Activated T-cell treated with anti-CD3 and anti-CD28 coated beads, Interleukin-2, amount 50 U/mL, for 72 hours (primary cell): ENCODE data around the gene RNLS. TPM values are rescaled to one million over a fixed set of nuclear protein-coding genes. Genes with fewer than 3 reads are reported as not detected.

Experiments
- ATAC-seq, 2 donors: fragments of 150-1000 bp; cut with Tn5 transposase; replicated peaks in 1 of 2; 2 replicates each; pipeline ENCODE4 v1.10.0; 2021; ENCODE audit warnings: moderate library complexity in 2 of 2, mild to moderate bottlenecking in 1 of 2
- DNase-seq, 2 donors: peaks; one replicate each; pipeline ENCODE4 v3.0.0; 2021 to 2022; ENCODE audit warnings: mixed read lengths in 1 of 2
- H3K27ac Mint-ChIP-seq: one replicate; pipeline ENCODE4 v1.8.0; 2022; ENCODE audit warnings: mild to moderate bottlenecking, moderate library complexity, mixed read lengths
- H3K27me3 Mint-ChIP-seq: one replicate; pipeline ENCODE4 v1.8.0; 2022; ENCODE audit warnings: low read depth, mixed read lengths
- H3K36me3 Mint-ChIP-seq, 2 donors: one replicate each; pipeline ENCODE4 v1.8.0; 2022; ENCODE audit warnings: mixed read lengths in 2 of 2, mild to moderate bottlenecking in 1 of 2; ENCODE audit not compliant: insufficient read depth in 2 of 2
- H3K4me1 Mint-ChIP-seq: one replicate; pipeline ENCODE4 v1.8.0; 2022; ENCODE audit warnings: low read depth, mixed read lengths
- H3K4me3 Mint-ChIP-seq, 2 donors: one replicate each; pipeline ENCODE4 v1.8.0; 2022; ENCODE audit warnings: mild to moderate bottlenecking in 2 of 2, mixed read lengths in 2 of 2, moderate library complexity in 2 of 2
- H3K9me3 Mint-ChIP-seq, 2 donors: one replicate each; pipeline ENCODE4 v1.8.0; 2022; ENCODE audit warnings: mixed read lengths in 2 of 2
- total RNA-seq, 2 donors: library from RNA; stranded (reverse); gene quantifications; one replicate each; pipeline ENCODE4 v1.2.3, GENCODE V29; 2022

RNLS gene
- total RNA-seq, 2 donors from 2014 or later = 2.6 to 6.2 TPM

DNA sequence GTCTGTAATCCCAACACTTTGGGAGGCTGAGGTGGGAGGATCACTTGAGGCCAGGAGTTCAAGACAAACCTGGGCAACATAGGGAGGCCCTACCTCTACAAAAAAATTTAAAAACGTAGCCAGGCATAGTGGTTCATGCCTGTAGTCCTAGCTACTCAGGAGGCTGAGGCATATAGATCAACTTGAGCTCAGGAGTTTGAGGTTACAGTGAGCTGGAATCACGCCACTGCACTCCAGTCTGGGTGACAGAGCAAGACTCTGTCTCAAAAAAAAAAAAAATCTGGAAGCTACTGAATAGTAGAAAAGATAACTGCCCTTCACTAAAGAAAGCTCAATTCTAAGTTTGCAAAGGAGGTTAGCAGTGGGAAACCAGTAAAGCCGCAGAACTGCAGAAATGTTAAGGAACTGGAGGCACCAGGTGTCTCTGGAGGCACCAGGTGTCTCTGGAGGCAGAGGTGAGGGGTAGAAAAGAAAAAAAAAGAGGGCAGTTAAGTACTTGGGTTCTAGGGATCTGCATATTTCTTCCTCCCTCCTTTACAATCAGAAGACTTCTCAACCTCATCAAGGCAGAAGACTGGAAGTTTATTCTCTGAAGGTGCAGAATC, 56.5 kb downstream of the RNLS start:
- DNase-seq (no peak), ATAC-seq (no peak)
- Mint-ChIP-seq H3K36me3 (no peaks in the 10 kb centered on the region), H3K4me1 (peaks cover 9% of the 10 kb centered on the region), H3K27ac (no peak overlapping the region), H3K9me3 (peaks cover 0 to under 1% of the 10 kb centered on the region in 2 donors), H3K27me3 (peaks cover under 1% of the 10 kb centered on the region), H3K4me3 (no peak overlapping the region)

DNA sequence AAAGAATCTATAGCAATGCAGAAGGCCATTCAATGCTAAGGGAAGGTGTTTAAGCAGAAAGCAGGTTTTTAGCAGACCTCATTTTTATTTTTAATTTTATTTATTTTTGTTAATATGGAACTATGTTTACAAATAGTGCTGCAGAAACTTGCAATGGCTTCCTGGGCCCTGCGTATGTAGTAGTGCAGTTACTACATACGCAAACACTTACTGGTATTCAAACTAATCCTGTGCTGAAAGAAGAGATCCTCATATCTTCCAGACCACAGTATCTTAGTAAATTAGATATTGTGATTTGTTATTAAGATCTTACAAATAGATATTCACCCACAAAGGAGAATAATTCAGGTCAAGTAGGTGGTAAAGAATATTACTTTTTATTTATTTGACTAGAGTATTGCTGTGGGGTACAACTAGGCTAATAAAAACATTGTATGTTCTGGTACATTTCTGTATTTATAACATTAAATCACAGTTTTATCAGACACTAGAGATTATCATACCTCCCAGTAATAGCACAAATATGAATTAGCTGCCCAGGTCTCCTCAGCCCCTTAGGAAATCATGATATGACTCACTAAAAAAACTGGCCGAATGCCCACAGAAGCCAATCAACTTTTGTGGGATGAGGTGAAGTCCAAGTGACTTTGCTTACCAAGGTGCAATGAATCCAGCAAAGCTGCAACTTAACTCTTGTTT, 57.6 kb downstream of the RNLS start:
- Mint-ChIP-seq H3K4me1 (peaks cover 9% of the 10 kb centered on the region), H3K36me3 (no peaks in the 10 kb centered on the region), H3K27ac (no peak overlapping the region), H3K9me3 (peaks cover 0 to 4% of the 10 kb centered on the region in 2 donors), H3K4me3 (no peak overlapping the region), H3K27me3 (peaks cover 10% of the 10 kb centered on the region)
- no peak for DNase-seq
- ATAC-seq = no peak

DNA sequence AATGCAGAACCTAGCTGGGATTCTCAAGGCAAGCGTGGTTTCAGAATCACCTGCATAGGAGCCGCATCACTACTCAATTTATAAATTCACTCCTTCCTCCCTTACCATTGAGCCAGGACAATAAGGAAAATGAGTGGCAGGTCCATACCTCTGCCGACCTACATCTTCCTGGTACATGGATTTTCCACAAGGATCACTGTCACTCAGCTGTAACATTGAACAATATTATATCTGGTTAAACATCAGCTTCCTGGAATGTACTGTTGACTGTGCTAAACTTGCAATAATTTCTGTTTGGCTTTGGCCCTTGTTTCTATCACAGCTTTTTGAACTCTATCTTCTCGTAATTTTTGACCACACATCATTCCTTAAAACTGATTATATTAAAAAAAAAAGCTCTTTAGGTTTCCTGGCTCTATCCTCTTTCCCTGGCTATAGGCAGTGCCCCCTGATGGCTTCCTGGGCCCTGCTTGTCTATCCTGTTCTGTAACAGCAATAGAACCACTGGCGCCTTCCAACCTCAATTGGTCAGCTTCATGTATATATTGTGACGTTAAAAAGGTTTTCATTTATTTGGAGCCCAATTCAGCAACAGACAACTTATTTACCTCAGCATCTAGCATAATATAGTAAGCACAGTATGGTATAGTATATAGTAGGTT, 59.2 kb downstream of the RNLS start:
- H3K27ac Mint-ChIP-seq = no peak overlapping the region

DNA sequence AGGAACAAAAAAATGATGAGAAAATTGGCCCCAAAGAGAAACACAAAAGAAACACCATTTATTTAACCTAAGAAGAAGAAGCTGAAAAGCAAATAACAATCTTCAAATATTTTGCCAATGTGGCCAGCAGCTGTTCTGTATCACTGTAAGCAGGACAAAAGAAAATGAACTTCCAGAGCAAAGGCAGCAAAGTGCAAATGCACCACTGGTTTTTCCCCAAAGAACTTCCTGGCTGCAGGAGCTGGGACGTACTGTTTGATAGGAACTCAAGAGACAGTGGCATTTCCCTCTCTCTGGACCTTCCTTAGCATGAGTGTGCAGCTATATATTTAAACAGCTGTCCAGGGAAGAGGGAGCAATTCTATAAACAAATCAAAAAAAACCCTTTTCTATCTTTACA, 60.4 kb downstream of the RNLS start:
- ATAC-seq (no peak), DNase-seq (no peak)
- H3K4me1 Mint-ChIP-seq = peaks cover 2% of the 10 kb centered on the region
- H3K9me3 Mint-ChIP-seq = peaks cover 0 to 4% of the 10 kb centered on the region in 2 donors
- H3K36me3 Mint-ChIP-seq = no peaks in the 10 kb centered on the region
- no peak overlapping the region for H3K27ac Mint-ChIP-seq
- H3K4me3 Mint-ChIP-seq = no peak overlapping the region
- H3K27me3 Mint-ChIP-seq = peaks cover 10% of the 10 kb centered on the region

More for the DNA sequence above, 59.2 kb downstream of the RNLS start:
- Mint-ChIP-seq H3K4me1 (peaks cover 9% of the 10 kb centered on the region), H3K4me3 (no peak overlapping the region), H3K36me3 (no peaks in the 10 kb centered on the region), H3K9me3 (peaks cover 0 to 4% of the 10 kb centered on the region in 2 donors), H3K27me3 (peaks cover 10% of the 10 kb centered on the region)
- DNase-seq = no peak
- no peak for ATAC-seq

DNA sequence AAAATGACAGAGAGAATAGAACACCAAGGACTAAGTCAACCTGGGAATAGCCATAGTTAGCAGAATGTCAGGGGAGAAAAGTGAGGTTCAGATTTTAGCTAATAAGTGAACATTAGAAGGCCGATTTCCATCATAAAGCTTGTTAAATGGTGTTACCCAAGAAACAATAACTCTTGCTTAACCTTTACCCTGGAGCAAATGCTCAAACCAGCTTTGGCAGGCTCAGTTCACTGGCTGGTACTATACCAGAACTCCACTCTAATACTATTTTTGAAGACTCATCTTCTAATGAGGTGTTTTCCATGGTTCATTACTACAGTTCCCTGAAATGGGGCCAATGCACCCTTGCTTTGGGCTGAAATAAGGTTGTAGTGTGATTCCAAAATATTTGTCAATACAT, 61.3 kb downstream of the RNLS start:
- H3K4me3 Mint-ChIP-seq = no peak overlapping the region
- no peak for DNase-seq
- peaks cover 10% of the 10 kb centered on the region for H3K27me3 Mint-ChIP-seq
- no peaks in the 10 kb centered on the region for H3K36me3 Mint-ChIP-seq
- no peak for ATAC-seq
- no peak overlapping the region for H3K27ac Mint-ChIP-seq
- H3K9me3 Mint-ChIP-seq = peaks cover 0 to 4% of the 10 kb centered on the region in 2 donors
- no peaks in the 10 kb centered on the region for H3K4me1 Mint-ChIP-seq

DNA sequence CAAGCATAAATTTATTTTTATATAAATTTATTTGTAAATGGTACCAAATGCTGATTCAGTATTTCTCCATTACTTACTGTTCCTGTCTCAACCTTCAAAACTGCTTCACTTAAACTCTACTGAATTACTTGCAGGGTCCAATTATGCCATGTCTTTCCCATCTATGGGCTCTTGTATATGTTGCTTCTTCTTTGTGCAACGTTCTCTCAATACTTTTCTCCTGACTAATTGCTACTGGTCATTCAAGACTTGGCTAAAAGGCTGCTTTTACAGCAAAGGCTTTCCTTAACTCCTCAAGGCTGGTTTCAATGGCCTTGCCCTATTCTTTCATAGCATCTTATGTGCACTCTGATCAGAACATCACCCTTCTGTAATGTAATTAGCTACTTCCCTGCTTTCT, 67.9 kb downstream of the RNLS start:
- Mint-ChIP-seq H3K4me1 (peaks cover 7% of the 10 kb centered on the region), H3K36me3 (no peaks in the 10 kb centered on the region), H3K9me3 (peaks cover 1 to 2% of the 10 kb centered on the region in 2 donors), H3K27ac (no peak overlapping the region), H3K27me3 (no peaks in the 10 kb centered on the region), H3K4me3 (no peak overlapping the region)
- ATAC-seq = no peak
- no peak for DNase-seq

DNA sequence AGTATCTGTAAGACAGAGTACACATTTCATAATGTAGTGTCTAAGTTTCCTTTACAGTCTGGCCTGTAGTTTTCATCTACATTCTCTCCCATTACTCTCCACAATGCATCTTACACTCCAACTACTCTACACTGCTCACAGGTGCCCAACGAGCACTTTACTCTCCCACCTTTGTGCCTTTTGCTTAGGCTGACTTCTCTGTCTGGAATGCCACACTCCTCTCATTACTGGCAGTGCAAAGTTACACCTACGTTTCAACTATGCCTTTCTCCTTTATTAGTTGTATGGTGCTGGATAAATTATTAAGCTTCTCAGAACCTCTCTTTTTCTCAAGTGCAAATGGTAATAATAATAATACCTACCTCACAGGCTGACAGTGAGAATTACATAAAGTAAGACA, 70.5 kb downstream of the RNLS start:
- ATAC-seq (no peak), DNase-seq (no peak)
- Mint-ChIP-seq H3K27me3 (no peaks in the 10 kb centered on the region), H3K4me3 (no peak overlapping the region), H3K36me3 (no peaks in the 10 kb centered on the region), H3K4me1 (peaks cover 7% of the 10 kb centered on the region), H3K9me3 (peaks cover 1 to 2% of the 10 kb centered on the region in 2 donors), H3K27ac (no peak overlapping the region)

DNA sequence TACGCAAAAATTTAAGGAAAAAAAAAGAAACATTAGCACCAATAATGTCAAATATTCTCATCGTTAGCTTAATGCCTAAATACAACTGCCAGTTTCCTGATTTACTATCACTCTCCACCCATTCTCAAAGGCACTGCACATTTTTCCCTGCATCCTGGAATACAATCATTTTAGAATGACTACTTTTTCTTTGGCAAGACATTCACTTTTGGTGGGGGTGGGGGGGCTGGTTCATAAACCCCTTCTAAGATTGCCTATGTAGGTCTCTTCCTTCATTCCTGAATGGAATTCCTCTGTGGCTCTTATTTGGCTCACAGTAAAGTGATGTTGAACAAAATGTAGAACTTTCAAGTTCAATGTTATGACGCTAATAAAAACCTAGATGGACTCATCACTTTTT, 74.3 kb downstream of the RNLS start:
- no peak for ATAC-seq
- no peaks in the 10 kb centered on the region for H3K9me3 Mint-ChIP-seq
- no peaks in the 10 kb centered on the region for H3K36me3 Mint-ChIP-seq
- no peaks in the 10 kb centered on the region for H3K4me1 Mint-ChIP-seq
- no peak overlapping the region for H3K27ac Mint-ChIP-seq
- DNase-seq = no peak
- no peak overlapping the region for H3K4me3 Mint-ChIP-seq
- no peaks in the 10 kb centered on the region for H3K27me3 Mint-ChIP-seq

DNA sequence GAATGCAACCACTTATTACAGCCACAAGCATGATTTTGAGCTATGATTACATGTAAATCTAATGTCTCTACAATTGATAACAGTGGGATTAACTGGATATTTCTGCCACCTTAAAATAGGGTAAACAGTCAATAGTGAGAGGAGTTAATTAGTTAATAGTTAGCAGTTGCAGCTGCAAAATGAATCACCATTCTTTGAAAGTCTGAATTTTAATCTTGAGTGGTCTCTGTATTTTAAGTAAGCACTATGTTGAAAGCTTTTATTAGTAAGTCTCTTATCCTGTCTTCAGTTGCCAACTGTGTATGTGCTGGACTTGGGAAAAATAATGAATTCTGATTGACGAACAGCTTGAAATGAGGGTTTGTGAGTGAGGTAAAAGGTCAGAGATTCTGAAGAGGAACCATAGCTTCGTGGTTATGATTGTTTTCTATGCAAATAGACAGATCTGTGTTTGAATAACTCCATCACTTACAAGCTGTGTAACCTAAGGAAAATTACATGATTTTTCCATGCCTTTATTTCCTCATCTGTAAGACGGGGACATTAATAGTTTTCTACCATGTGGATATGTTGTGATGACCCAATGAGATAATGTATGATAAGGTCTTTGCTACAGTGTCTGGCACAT, 75.2 kb downstream of the RNLS start:
- DNase-seq (no peak), ATAC-seq (no peak)
- Mint-ChIP-seq H3K36me3 (no peaks in the 10 kb centered on the region), H3K9me3 (no peaks in the 10 kb centered on the region), H3K27ac (no peak overlapping the region), H3K27me3 (no peaks in the 10 kb centered on the region), H3K4me3 (no peak overlapping the region), H3K4me1 (no peaks in the 10 kb centered on the region)

DNA sequence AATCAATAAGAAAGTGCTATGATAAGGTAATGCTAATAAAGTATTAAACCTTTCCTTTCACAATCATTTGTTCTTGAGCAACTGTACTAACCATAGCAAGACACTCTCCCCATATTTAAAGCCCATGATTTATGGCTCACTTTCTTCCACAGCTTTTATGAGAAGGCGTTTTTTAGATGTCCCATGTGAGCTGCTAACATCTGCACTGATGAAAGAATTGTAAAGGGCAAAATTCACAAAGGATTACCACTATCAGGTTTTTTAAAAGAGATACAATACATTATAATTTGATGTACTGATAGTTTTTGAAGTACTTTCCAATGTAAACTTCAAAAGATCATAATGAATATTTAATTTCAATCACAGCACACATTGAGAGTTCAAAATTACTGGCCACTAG, 75.7 kb downstream of the RNLS start:
- H3K4me1 Mint-ChIP-seq = no peaks in the 10 kb centered on the region
- no peak overlapping the region for H3K27ac Mint-ChIP-seq
- no peaks in the 10 kb centered on the region for H3K27me3 Mint-ChIP-seq
- H3K9me3 Mint-ChIP-seq = no peaks in the 10 kb centered on the region
- no peak overlapping the region for H3K4me3 Mint-ChIP-seq
- no peaks in the 10 kb centered on the region for H3K36me3 Mint-ChIP-seq
- no peak for ATAC-seq
- DNase-seq = no peak

DNA sequence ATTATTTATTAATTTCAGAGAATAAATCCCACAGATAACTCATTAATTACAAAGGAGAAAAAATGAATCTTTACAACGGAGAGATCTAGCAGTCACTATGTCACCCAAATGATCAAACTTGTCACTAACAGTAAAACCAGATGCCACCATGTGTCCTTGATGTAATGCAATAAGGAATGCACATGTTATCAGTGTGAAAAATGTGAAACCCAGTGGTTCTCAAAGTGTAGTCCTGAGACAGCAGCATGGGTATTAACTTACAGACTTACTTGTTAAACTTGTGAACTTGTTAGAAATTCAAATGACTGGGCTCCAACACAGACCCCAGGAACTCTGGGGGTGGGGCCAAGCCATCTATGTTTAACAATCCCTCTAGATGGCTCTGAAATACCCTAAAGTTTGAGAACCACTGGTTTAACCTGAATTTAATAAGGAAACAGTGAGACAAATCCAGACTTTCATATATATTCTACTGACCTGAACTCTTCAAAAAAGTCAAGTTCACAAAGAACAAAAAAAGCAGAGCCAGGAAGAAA, 77.4 kb downstream of the RNLS start:
- DNase-seq (no peak), ATAC-seq (no peak)
- Mint-ChIP-seq H3K4me3 (no peak overlapping the region), H3K27ac (no peak overlapping the region), H3K9me3 (peaks cover 0 to 2% of the 10 kb centered on the region in 2 donors), H3K27me3 (no peaks in the 10 kb centered on the region), H3K36me3 (no peaks in the 10 kb centered on the region), H3K4me1 (no peaks in the 10 kb centered on the region)

DNA sequence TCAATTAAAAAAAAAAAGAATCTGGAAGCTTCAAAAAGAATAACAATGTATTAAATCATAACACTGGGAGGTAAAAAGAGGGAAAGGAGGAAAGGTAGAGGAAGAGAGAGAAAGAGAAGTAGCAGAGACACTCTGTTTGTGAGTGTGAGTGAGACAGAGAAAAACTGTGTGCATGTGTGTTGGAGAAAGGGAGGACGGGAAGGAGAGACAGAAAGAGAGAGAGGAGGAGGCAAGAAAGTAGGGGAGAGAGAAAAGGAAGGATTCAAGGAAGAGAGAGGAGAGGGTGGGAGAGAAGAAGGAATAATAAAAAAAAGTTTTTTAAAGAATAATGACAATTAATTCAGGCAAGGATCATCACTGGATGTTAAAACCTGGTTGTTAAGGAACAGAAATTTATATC, 77.9 kb downstream of the RNLS start:
- H3K36me3 Mint-ChIP-seq = no peaks in the 10 kb centered on the region

DNA sequence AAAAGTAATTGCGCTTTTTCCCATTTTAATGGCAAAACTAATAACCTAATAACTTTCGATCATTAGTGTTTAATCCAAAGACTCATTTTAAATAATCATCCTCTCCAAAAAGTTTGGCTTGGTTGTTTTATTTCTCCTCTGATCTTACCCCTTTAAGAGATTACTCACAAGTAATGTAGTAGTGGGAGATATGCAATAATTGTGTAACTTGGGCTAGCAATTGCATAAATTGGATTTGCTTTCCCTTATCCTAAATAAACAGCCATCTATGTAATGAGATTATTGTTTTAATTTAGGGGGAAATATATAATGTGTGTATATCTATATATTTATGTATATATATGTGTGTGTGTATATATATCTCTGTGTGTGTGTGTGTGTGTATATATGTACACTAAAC, 82.5 kb downstream of the RNLS start:
- Mint-ChIP-seq H3K4me1 (no peaks in the 10 kb centered on the region), H3K36me3 (no peaks in the 10 kb centered on the region), H3K27ac (no peak overlapping the region), H3K27me3 (no peaks in the 10 kb centered on the region), H3K4me3 (no peak overlapping the region), H3K9me3 (peaks cover 0 to 2% of the 10 kb centered on the region in 2 donors)
- DNase-seq (no peak), ATAC-seq (no peak)

More for the DNA sequence above, 77.9 kb downstream of the RNLS start:
- Mint-ChIP-seq H3K27ac (no peak overlapping the region), H3K27me3 (no peaks in the 10 kb centered on the region), H3K4me3 (no peak overlapping the region), H3K4me1 (no peaks in the 10 kb centered on the region), H3K9me3 (peaks cover 0 to 2% of the 10 kb centered on the region in 2 donors)
- ATAC-seq (no peak), DNase-seq (no peak)
